ENCODE measurements around the gene FAM83F. TPM values are rescaled to one million over a fixed set of nuclear protein-coding genes. Genes with fewer than 3 reads are reported as not detected.

FAM83F gene
- total RNA-seq, 1 experiment from 2014 or later, result 8.1 TPM

DNA sequence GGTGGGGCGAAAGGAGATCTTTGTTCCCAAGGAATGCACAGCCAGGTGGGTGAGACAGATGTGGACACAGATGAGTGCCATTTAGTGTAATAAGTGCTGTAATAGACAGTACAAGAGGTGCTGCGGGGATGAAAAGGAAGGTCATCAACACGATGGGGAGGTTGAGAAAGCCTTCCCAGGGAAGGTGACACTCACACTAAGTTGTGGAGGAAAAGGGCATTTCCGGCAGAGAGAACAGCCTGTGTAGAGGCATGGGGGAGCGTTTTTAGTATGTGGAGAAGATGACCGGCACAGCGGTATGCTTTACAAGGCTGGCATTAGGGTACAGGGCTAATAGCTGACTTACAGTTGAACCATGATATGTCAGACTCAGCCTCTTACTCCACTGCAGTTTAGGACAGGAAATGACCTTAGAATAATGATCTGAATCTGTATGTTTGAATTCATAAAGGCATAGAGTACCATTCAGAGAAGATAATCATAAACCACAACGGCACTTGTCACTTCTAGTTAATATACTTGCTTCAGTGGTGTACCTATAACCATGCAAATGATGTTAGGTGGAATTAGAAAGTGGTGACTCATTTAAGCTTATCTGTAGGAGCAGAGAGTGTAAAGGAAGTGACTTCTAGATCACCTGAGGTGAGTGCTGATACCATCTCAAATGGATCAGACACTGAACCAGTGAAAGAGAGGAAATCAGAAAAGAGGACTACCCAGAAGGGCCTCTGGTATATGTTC lies 60.6 kb downstream of the FAM83F start:
- Histone ChIP-seq H3K27me3 (ENCODE audit: insufficient read depth, low read depth) (no peaks in the 10 kb centered on the region), H2AFZ (no peak overlapping the region), H3K79me2 (ENCODE audit: low read depth) (peaks cover 68% of the 10 kb centered on the region), H3K4me2 (peak overlapping the region; percentile 46), H3K36me3 (ENCODE audit: low read depth) (no peaks in the 10 kb centered on the region), H3K4me1 (replicated peaks; ENCODE audit: insufficient read depth) (peaks cover 18% of the 10 kb centered on the region), H3K27ac (peak overlapping the region; percentile 17; the same call in 1 of the 2 replicates), H4K20me1 (ENCODE audit: insufficient read depth) (peaks cover 62% of the 10 kb centered on the region), H3K9me2 (ENCODE audit: insufficient read depth) (no peaks in the 10 kb centered on the region), H3K4me3 (no peak overlapping the region), H3F3A (ENCODE audit: insufficient read depth, low read depth) (peaks cover 19% of the 10 kb centered on the region; the same call in 1 of the 2 replicates), H3K9me3 (ENCODE audit: insufficient read depth, low read depth) (no peaks in the 10 kb centered on the region)
- no peak for TF ChIP-seq CTCF (conservative IDR thresholded peaks at IDR 0.05)
- ChIA-PET CTCF (interaction anchor here (1.0 kb wide), 2 partner anchors 30 to 293 kb away, joined by 3 read pairs; no protein-coding TSS in a partner anchor), POLR2A (ENCODE audit: unreplicated experiment) (interaction anchor here (0.7 to 1.0 kb wide), 3 partner anchors 11 to 946 kb away, joined by 3 to 9 read pairs (median 4); partner anchors contain the start of gene TNRC6B)
- intact Hi-C loops (cut with micrococcal nuclease; ENCODE audit: unreplicated experiment), result no loop called here
- DNase-seq, result peak in 1 of 2 experiments; percentile 89
- BruUV-seq (replicated peaks), result no TSS peak

GRCh38 chr22:40056154-40056553 lies 61.4 kb downstream of the FAM83F start:
- TF ChIP-seq EZH2 (IDR thresholded peaks at IDR 0.05; ENCODE audit: low read depth) (no peak), CTCF (conservative IDR thresholded peaks at IDR 0.05) (no peak)
- Histone ChIP-seq H3K4me1 (replicated peaks; ENCODE audit: insufficient read depth) (peaks cover 18% of the 10 kb centered on the region), H3K9me2 (ENCODE audit: insufficient read depth) (no peaks in the 10 kb centered on the region), H3K4me3 (no peak overlapping the region), H3K27ac (no peak overlapping the region), H3K79me2 (ENCODE audit: low read depth) (peaks cover 70% of the 10 kb centered on the region), H2AFZ (no peak overlapping the region), H3K9me3 (ENCODE audit: insufficient read depth, low read depth) (no peaks in the 10 kb centered on the region), H4K20me1 (ENCODE audit: insufficient read depth) (peaks cover 63% of the 10 kb centered on the region), H3F3A (ENCODE audit: insufficient read depth, low read depth) (peaks cover 19% of the 10 kb centered on the region; the same call in 1 of the 2 replicates), H3K4me2 (peak overlapping the region; percentile 46; the same call in 1 of the 2 replicates), H3K27me3 (ENCODE audit: insufficient read depth, low read depth) (no peaks in the 10 kb centered on the region), H3K36me3 (ENCODE audit: low read depth) (no peaks in the 10 kb centered on the region)
- no TSS peak for BruUV-seq (replicated peaks)
- ChIA-PET CTCF (interaction anchor here (0.6 to 1.0 kb wide), 3 partner anchors 31 to 292 kb away, joined by 3 to 8 read pairs (median 3); no protein-coding TSS in a partner anchor), POLR2A (ENCODE audit: unreplicated experiment) (interaction anchor here (0.8 to 1.0 kb wide), 2 partner anchors 12 to 122 kb away, joined by 3 to 4 read pairs; partner anchors contain the start of gene TNRC6B)
- intact Hi-C loops (cut with micrococcal nuclease; ENCODE audit: unreplicated experiment), result no loop called here
- no peak for DNase-seq

DNA sequence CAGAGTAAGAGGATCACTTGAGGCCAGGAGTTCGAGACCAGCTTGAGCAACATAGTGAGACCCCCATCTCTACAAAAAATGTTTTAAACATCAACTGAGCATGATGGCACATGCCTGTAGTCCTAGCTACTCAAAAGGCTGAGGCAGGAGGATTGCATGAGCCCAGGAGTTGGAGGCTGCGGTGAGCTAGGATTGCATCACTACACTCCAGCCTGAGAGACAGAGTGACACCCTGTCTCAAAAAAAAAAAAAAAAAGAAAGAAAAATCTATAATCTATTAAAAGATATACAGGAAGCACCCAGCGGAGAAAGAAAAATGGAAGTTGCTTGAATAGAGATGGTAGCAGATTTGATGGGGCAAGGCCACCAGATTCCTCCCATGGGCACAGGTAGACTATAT lies 61.8 kb downstream of the FAM83F start:
- H3F3A ChIP-seq (ENCODE audit: insufficient read depth, low read depth), result peaks cover 19% of the 10 kb centered on the region; the same call in 1 of the 2 replicates
- H4K20me1 ChIP-seq (ENCODE audit: insufficient read depth), result peaks cover 63% of the 10 kb centered on the region
- CTCF ChIA-PET, result interaction anchor here (0.6 to 1.0 kb wide), 2 partner anchors 172 to 291 kb away, joined by 3 to 8 read pairs; no protein-coding TSS in a partner anchor
- no peak overlapping the region for H3K4me3 ChIP-seq
- H3K9me3 ChIP-seq (ENCODE audit: insufficient read depth, low read depth), result no peaks in the 10 kb centered on the region
- H3K27ac ChIP-seq, result no peak overlapping the region
- H3K9me2 ChIP-seq (ENCODE audit: insufficient read depth), result no peaks in the 10 kb centered on the region
- peaks cover 68% of the 10 kb centered on the region for H3K79me2 ChIP-seq (ENCODE audit: low read depth)
- no peak for DNase-seq
- no TSS peak for BruUV-seq (replicated peaks)
- no peak overlapping the region for H2AFZ ChIP-seq
- peaks cover 18% of the 10 kb centered on the region for H3K4me1 ChIP-seq (replicated peaks; ENCODE audit: insufficient read depth)
- POLR2A ChIA-PET (ENCODE audit: unreplicated experiment), result no interaction called here
- no peak for TF ChIP-seq CTCF (conservative IDR thresholded peaks at IDR 0.05)
- TF ChIP-seq EZH2 (IDR thresholded peaks at IDR 0.05; ENCODE audit: low read depth), result no peak
- no peaks in the 10 kb centered on the region for H3K27me3 ChIP-seq (ENCODE audit: insufficient read depth, low read depth)
- intact Hi-C loops (cut with micrococcal nuclease; ENCODE audit: unreplicated experiment), result no loop called here
- no peaks in the 10 kb centered on the region for H3K36me3 ChIP-seq (ENCODE audit: low read depth)
- H3K4me2 ChIP-seq, result no peak overlapping the region
